ENCODE results near the gene CRB3.
"Not testable (repeated sequence)": the region's sequence is repeated elsewhere in the genome, so short reads cannot be mapped to it uniquely, and the experiment has no call there.

The CRB3 gene

DNA sequence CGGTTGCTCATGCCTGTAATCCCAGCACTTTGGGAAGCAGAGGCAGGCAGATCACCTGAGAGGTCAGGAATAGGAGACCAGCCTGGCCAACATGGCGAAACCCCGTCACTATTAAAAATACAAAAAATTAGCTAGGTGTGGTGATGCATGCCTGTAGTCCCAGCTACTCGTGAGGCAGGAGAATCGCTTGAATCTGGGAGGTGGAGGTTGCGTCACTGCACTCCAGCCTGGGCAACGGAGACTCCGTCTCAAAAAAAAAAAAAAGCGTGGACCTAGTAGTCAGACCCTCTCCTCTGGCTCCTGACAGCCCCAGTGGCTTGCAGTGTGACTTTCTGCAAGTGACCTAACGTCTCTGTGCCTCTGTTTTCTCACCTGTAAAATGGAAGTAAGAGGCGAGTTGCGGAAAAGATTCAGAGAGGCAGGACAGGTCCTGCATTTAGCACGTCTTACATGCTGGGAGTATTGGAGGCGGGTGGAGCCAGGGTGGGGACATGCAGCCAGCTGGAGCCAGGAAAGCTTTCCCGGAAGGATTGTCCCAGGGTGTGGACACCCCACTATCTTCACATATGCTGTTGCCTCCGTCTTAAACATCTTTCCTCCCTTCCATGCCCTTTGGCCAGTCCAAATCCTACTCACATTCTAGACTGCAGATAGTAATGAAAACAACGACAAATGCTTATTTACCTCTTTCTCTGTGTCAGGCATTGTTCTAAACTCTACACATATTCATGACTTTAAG is 35.1 kb downstream of the CRB3 start:
- H3K4me3 ChIP-seq (ENCODE audit: low read depth, low read length), result no peak overlapping the region
- TF ChIP-seq, protein P1, sequence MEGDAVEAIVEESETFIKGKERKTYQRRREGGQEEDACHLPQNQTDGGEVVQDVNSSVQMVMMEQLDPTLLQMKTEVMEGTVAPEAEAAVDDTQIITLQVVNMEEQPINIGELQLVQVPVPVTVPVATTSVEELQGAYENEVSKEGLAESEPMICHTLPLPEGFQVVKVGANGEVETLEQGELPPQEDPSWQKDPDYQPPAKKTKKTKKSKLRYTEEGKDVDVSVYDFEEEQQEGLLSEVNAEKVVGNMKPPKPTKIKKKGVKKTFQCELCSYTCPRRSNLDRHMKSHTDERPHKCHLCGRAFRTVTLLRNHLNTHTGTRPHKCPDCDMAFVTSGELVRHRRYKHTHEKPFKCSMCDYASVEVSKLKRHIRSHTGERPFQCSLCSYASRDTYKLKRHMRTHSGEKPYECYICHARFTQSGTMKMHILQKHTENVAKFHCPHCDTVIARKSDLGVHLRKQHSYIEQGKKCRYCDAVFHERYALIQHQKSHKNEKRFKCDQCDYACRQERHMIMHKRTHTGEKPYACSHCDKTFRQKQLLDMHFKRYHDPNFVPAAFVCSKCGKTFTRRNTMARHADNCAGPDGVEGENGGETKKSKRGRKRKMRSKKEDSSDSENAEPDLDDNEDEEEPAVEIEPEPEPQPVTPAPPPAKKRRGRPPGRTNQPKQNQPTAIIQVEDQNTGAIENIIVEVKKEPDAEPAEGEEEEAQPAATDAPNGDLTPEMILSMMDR (IDR thresholded peaks at IDR 0.05; ENCODE audit: low read depth, low read length), result no peak

DNA sequence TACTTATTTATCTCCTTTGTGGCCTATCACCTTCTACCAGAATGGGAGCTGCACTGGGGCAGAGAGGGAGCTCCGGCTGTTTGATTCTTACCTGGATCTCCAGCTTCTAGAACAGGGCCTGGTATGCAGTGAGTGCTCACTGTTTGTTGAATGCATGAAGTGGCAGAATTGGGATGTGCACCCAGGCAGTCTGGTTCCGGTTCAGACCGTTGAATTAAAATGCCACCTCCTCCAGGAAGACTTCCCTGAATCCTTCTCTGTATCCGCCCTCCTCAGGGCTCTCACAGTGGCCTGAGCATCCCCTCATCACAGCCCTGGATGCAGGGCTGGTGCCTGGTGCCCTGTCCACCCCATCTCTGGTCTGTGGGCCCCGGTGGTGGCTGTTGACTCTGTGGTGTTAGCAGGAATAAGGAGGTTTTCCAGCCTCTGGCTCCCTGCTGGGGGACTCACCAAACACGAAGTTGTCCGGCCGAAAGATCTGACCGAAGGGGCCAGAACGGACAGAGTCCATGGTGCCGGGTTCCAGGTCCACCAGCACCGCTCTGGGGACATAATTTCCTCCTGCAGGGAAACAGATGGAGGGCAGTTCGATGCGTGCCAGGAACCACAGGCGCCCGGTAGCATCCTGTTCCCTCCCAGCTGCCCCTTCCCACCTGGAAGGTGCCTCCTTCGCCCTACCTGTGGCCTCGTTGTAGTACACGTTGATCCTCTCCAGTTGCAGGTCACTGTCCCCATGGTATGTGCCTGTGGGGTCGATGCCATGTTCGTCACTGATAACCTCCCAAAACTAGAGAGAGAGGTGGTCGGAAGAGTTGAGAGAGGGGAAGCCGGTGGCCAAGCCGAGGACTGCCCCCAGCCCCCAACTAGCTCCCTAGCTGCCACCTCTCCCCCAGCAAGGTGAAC is 37.0 kb downstream of the CRB3 start:
- no peak overlapping the region for H3K4me3 ChIP-seq (ENCODE audit: low read depth, low read length)
- TF ChIP-seq, protein P1 (IDR thresholded peaks at IDR 0.05; ENCODE audit: low read depth, low read length), result no peak

GRCh38 chr19:6501740-6502648 is 37.9 kb downstream of the CRB3 start, which contains the start of gene TUBB4A:
TSS of gene TUBB4A (minus strand) at chr19:6502309. CDS start at chr19:6502212, 97 bp downstream.
- no peak within 1 kb of the TSS for H3K4me3 ChIP-seq (ENCODE audit: low read depth, low read length)
- TF ChIP-seq, protein P1 (IDR thresholded peaks at IDR 0.05; ENCODE audit: low read depth, low read length), result no peak

GRCh38 chr19:6503407-6504201 is 39.5 kb downstream of the CRB3 start:
- no peak overlapping the region for H3K4me3 ChIP-seq (ENCODE audit: low read depth, low read length)
- TF ChIP-seq, protein P1 (IDR thresholded peaks at IDR 0.05; ENCODE audit: low read depth, low read length), result no peak

GRCh38 chr19:6508028-6508771 is 44.1 kb downstream of the CRB3 start:
- H3K4me3 ChIP-seq (ENCODE audit: low read depth, low read length), result not testable (repeated sequence)

GRCh38 chr19:6509118-6509971 is 45.3 kb downstream of the CRB3 start:
- TF ChIP-seq, protein P1 (IDR thresholded peaks at IDR 0.05; ENCODE audit: low read depth, low read length), result no peak
- H3K4me3 ChIP-seq (ENCODE audit: low read depth, low read length), result no peak overlapping the region
